Dermis blood vessel endothelial cell (primary cell): ENCODE measurements around the gene NLRP12. TPM values are rescaled to one million over a fixed set of nuclear protein-coding genes. Genes with fewer than 3 reads are reported as not detected.
"Not testable (repeated sequence)": the region's sequence is repeated elsewhere in the genome, so short reads cannot be mapped to it uniquely, and the experiment has no call there.

ENCODE experiments used
- DNase-seq: peaks from one replicate; pipeline ENCODE4 v3.0.0; 2010
- total RNA-seq: library from RNA; depleted of rRNA; stranded (reverse); fragments of >200 nt; gene quantifications from 2 replicates; pipeline ENCODE4 v1.2.3, GENCODE V29; 2014

Gene NLRP12
- total RNA-seq, 1 donor from 2014 or later = 3.4 TPM

DNA sequence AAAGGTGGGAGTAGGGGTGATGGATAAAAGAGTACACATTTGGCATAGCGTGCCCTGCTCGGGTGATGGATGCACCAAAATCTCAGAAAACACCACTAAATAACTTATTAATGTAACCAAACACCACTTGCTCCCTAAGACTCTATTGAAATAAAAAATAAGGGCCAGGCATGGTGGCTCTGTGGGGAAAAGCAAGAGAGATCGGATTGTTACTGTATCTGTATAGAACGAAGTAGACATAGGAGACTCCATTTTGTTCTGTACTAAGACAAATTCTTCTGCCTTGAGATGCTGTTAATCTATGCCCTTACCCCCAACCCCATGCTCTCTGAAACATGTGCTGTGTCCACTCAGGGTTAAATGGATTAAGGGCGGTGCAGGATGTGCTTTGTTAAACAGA lies 14.3 kb upstream of the NLRP12 start:
- not testable (repeated sequence) for DNase-seq

DNA sequence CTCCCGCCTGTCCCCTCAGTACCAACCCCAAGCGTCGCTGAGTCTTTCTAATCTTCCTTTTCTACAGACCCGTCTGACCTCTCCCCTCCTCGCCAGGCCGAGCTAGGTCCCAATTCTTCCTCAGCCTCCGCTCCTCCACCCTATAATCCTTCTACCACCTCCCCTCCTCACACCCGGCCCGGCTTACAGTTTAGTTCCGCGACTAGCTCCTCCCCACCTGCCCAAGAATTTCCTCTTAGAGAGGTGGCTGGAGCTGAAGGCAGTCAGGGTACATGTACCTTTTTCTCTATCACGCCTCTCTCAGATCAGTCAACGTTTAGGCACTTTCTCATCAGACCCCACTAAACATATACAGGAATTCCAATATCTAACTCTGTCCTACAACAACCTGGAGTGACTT lies 8.7 kb upstream of the NLRP12 start:
- not testable (repeated sequence) for DNase-seq

DNA sequence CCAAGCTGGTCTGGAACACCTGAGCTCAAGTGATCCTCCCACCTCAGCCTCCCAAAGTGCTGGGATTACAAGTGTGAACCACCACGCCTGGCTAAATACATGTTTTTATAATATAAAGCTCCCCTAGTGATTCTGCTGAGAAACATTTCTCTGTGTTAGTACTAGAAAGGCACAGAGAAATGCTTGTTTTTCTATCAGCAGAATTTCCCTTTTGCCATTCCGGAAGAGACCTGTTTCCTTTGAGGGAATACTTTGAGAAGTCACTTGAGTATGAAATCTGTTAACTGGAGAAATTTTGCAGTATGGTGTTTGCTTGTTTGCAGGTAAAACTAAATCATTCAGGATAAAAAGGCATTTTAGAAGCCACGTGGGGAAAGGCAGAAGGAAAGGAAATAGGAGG lies 4.4 kb upstream of the NLRP12 start:
- DNase-seq = peak; percentile 65

DNA sequence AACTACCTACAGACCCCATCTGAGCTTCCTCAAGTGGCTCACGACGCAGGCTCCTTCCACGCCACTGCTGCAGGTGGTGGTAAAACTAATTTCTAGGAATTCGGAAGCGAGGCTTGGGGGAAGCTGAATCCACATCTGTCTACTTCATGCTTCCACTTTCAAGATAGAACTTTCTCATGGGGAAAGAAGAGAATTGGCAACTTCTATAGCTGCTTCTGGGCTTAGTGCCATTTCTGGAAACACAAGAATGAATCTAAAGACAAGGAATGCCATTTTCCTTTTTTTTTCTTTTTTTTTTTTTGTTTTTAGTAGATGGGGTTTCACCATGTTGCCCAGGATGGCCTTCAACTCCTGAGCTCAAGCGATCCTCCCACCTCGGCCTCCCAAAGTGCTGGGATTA lies 2.8 kb upstream of the NLRP12 start:
- no peak for DNase-seq

DNA sequence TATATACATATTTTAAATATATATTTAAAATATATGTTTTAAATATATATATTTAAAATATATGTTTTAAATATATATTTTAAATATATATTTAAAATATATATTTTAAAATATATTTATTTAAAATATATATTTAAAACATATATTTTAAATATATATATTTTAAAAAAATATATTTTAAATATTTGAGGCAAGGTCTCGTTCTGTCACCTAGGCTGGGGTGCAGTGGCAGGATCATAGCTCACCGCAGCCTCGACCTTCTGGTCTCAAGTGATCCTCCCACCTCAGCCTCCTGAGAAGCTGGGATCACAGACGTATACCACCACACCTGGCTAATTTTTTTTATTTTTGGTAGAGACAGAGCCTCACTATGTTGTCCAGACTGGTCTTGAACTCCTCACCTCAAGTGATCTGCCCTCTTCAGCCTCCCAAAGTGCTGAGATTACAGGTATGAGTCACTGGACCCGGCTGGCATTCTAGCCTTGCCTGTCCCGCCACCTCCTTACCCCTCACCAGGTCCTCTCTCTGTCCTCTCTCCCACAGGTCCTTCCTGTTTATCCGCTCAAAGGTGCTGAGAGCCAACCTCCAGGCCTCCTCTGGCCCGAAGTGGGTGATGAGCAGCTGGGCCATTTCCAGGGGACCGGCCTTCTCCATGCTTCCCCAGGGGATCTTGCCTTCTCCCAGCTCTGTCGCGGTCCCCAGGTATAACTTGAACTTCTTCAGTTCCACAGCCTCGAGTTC lies 564 bp downstream of the NLRP12 start:
- DNase-seq = no peak

DNA sequence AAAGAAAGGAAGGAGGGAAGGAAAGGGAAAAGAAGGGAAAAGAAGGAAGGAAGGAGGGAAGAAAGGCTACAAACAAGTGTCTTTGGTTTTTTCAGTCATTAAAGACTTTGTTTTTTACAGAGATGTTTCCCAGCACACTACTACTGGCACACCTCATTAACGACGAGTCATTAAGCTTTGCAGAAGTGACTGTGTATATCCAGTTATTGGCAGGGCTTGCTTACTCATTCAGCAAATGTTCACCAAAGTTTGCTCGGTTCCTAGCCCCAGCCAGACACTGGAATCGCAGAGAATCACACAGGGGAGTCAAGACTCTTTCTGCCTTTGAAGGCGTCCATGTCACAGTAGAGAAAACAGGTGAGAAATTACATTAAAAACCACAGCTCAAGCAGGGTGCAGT lies 4.3 kb downstream of the NLRP12 start:
- DNase-seq = no peak

DNA sequence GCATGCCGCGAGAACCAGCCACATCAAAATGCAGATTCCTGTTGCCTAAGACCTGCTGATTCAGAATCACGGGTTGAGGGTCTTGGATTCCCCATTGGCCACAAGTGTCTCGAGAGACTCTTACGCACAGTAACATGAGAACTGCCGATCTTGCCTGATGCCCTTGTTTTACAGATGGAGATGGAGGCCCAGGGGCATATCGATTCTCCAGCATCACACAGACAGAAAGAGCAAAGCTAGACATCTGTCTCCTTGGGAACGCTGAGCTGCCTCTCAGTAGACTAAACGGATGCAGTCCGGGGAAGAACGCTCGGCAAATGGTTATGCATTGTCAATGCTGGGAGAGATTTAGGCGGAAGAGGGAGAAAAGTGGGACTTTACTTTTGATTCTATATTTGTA lies 5.4 kb downstream of the NLRP12 start:
- DNase-seq = no peak

DNA sequence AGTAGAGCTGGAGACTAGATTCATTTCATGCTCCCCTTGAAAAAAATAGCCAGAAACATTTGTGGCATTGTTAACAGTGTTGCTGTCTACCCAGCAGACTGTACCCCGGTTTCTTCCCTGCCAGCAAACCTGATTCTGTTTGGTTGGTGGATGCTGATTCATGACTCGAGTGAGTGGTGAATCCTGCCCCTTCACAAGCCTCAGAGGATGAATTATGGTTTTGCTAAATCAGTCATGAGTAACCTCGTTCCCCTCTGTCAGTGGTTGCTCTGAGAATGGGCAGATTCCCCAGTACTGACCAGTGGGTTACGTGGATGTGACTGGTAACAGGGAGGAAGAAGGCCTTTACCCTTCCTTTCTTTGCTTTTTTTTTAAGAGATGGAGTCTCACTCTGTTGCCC lies 10.1 kb downstream of the NLRP12 start:
- no peak for DNase-seq

DNA sequence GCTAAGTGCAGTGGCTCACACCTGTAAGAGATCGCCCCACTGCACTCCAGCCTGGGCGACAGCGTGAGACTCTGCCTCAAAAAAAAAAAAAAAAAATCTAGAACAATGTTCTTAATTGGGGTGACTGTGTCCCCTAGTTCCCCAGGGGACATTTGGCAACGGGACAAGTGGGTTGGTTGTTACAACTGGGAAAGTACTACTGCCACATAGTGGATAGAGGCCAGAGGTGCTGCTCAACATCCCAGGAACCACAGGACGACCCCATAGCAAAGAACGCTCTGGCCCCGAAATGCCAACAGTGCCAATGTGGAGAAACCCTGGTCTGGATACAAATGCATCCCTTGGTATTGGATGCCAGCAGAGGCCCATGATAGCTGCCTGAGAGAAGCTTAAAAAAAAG lies 11.8 kb downstream of the NLRP12 start:
- DNase-seq = peak; percentile 21

DNA sequence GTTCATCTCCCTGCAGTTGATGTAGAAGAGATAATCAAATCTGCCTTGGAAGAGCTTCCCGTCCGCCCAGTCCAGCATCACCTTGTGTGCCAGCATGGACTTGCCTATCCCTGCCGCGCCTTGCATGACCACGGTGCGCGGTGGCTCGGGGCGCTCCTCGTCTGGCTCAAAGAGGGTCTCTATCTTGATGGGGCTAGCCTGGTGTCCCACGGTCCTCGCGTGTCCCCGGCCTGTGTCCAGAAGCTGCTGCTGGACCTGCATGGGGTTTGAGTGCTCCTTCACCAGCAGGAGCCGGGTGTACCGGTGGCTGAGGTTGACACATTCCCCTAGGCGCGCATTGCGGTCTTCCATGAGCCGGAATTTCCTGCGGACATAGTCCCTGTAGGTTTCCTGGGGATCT lies 13.2 kb downstream of the NLRP12 start:
- DNase-seq = no peak

DNA sequence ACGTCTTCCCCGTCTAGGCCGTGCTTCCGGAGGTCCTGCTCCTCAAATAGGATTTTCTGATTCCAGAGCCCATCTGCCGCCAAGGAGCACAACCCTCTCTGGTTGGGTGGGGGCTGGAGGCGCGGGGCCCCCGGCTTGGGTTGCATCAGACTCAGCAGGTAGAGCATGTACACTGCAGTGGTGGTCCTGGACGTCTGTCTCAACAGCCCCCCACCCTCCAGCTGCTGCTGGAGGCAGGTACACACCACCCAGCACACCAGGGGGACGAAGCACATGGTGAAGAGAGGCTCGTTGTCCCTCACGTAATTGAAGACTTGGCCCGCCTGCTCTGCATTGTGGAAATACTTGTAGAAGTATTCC lies 13.9 kb downstream of the NLRP12 start:
- DNase-seq = no peak

DNA sequence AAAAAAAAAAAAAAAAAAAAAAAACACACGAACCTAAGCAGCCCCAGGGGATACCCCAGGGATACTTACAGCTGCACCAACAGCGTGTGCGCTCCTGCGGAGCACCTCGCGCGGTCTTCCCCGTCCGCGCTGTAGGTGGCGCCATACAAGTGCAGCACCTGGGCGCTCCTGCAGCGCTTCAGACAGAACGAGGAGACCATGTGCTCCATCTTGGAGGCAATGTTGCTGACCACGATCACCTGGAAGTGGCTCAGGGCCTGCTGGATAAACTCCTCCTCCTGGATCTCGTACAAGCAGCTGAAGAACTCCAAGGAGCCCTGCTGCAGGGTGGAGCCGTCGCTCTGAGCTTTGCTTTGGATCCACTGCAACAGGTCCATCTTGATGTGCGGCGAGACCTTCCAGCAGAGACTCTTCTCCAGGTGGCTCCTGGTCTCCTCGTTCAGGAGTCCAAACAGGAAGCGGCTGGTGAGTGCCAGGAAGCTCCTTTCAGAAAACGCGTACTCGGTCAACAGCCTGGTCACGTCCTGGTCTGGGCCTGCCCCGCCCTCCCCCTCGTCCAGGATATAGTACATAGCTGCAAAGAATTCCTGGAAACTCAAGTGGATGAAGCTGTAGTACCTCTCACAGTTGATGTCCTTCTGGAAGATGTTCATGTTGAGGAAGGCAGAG lies 14.5 kb downstream of the NLRP12 start:
- peak; percentile 92 for DNase-seq

DNA sequence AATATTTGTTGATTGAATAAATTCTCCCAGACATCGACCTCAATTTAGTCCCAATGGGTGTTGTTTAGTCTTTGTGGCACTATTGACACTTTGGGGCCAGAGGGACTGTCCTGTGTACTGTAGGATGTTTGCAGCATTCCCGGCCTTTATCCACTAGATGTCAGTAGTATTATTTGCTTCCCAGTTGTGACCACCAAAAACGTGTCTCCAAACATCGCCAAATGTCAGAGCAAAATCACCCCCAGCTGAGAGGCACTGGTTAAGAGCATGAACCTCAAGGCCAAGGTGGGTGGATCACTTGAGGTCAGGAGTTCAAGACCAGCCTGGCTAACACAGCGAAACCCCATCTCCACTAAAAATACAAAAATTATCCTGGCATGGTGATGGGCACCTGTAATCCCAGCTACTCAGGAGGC lies 15.4 kb downstream of the NLRP12 start:
- DNase-seq = peak; percentile 80

DNA sequence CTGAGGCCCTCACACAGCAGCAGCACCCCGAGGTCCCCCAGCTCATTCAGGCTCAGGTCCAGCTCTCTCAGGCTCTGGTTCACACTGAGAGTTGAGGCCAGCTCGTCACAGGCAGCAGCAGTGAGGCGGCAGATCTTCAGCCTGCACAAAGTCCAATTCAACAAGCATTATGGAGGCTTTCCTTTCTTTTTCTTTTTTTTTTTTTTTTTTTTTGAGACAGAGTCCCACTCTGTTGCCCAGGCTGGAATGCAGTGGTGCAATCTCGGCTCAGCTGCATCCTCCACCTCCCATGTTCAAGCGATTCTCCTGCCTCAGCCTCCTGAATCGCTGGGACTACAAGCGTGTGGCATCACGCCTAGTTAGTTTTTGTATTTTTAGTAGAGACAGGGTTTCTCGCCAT lies 22.9 kb downstream of the NLRP12 start:
- DNase-seq = no peak

DNA sequence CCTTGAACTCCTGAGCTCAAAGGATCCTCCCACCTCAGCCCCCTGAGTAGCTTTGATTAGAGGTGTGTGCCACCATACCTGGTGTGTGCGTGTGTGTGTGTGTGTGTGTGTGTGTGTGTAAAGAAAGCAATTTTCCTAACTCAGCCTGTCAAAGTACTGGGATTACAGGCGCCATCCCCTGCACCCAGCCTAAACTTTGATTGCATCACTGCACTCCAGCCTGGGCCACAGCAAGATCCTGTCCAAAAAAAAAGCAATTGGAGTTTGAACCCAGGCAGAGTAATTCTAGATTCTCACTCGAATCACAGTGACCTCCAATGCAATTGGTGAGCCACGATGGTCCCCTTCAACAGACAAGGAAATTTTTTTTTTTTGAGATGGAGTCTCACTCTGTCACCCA lies 29.1 kb downstream of the NLRP12 start:
- no peak for DNase-seq

DNA sequence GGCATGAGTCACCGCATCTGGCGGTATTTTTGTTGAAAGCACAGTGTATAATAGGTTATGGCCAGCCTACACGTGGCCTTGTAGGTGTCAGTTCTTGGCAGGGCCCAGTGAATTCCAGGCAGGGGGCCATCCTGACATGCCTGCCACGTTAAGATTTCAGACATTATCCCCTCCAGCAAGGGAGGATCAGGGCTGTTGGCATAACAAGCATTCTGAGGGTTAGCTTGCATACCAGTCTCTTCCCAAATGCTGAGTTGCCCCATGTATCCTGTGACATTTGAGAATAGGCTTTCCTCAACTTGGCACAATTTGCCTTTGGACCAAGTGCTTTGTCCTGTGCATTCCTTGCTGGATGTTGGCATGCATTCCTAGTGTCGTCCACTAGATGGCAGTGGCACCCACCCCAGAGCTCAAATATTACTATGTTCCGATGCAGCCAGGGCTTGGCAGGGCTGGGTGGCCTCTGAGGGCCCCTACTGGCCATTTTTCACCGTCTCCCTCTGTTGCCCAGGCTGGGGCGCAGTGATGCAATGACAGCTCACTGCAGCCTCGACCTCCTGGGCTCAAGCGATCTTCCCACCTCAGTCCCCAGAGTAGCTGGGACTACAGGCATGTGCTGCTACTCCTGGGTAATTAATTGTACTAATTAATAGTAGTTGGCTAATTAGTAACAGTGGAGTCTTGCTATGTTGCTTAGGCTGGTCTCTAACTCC lies 31.2 kb downstream of the NLRP12 start:
- peak; percentile 93 for DNase-seq

DNA sequence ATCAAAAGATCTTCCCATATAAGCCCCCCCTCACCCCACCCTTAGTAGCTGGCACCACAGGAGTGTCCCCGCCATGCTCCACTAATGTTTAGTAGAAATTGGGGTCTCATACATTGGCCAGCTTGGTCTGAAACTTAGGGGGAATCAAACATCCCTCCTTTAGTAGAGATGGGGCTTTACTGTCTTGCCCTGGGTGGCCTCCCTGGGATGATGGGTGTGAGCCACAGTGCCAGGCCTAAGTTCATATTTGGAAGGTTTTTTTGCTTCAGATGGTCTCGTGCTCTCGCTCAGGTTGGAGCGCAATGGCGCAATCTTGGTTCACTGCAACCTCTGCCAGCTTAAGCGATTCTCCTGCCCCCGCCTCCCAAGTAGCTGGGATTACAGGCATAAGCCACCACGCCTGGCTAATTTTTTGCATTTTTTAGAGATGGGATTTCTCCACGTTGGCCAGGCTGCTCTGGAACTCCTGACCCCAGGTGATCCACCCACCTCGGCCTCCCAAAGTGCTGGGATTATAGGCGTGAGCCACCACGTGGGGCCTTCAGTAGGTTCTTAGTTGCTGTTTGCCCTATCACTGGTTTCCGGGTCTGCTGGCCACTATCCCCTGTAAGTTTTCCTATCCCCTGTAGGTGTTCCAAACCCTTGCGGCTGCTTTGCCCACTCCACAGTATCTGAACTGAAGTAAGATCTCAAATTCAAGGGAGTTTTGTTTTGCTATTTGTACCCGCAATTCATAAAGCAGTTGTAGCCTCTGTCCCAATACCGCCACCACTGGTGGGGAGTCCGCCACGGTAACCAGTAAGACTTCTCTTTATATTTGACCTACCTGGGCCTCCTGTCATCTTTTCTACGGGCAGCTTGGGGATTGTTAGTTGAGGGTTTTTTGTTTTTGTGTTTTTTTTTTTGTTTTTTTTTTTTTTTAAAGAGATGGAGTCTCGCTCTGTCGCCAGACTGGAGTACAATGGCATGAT lies 34.1 kb downstream of the NLRP12 start:
- no peak for DNase-seq

DNA sequence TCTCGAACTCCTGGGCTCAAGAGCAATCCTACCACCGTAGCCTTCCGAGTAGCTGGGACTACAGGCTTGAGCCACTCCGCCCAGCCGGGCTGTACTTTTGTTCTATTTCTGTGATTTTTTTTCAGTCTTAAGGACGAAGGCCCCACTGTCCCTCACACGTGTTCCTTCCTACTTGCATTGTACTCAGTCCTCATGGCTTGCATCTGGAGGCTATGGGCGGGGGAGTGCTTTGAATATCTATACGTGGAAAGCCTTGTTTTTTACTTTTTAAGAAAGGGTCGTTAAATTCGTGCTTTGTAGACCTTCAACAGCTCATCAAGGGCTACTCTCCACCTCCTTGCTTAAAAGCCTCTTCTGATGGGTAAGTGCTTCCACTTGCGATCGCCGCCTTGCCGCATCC lies 36.8 kb downstream of the NLRP12 start:
- no peak for DNase-seq

DNA sequence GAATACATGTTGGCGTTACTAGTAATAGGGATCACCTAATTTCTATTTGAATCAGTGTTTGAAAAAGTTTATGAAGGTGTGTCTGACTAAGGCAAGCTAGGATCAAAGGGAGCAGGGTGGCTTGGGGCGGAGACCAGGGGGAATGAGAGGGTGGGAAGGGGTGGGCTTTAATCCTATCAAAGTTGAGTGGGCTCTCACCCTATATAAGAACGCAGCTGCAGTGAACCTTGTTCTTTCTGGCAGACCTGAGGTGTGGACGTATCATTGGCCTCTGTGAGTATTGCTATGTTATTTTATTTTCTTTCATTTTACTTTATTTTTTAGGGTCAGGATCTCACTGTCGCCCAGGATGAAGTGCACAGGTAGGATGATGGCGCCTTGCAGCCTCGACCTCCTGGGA lies 37.4 kb downstream of the NLRP12 start:
- no peak for DNase-seq

DNA sequence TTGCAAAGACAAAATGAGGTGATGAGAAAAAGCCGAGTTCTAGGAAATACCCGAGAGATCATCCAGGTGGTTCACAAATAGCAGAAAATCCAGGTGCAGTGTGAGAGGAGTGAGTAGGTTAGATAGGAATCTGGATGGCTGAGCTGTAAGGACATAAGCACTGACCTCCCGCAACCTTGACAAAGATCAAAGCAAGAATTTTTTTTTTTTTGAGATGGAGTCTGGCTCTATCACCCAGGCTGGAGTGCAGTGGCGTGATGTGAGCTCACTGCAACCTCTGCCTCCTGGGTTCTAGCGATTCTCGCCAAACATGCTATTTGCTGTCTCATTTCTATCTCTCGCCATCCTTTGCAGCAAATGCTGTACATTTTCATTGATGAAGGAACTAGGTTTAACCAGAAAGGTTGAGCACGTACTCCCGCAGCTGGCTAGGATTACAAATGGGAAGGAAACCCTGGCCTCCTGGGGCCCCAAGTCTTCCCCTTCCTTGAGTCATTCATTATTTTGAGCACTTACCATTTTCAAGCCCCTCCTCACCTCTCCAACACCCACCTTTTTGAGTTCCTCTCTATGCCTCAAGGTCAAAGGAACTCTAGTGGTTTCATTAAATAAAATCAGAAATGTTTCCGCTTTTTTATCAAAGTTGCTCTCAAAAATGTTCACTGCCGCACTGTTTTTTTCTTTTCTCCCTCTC lies 38.8 kb downstream of the NLRP12 start:
- DNase-seq = peak; percentile 8

DNA sequence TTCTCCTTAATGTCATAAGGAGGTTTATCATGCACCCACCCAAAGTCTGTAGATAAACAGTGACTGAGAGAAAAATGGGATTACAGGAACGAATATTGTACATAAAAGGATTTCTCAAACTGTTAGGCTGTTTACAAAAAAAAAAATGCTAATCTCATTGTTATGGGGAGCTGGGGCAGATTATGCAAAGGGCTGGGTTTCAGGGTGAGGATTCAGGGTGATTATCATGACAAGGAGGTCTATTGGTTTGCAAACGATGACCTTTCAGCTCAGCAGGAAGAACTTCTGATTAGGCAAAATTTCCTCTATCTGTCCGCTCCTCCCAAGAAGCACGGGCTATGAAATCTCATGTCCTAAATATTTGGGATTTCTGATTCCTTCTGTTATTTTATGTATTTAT lies 41.4 kb downstream of the NLRP12 start:
- DNase-seq = no peak

DNA sequence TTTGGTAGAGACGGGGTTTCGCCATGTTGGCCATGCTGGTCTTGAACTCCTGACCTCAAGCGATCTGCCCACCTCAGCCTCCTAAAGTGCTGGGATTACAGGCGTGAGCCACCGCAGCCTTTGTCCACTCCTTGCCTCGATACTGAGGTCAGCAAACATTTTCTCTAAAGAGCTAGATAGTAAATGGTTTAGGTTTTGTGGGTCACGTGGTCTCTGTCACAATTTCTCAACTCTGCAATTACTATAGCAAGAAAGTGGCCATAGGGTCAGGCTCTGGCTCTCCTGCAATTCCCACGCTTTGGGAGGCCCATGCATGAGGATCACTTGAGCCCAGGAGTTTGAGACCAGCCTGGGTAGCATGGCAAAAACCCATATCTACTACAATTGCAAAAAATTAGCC lies 42.8 kb downstream of the NLRP12 start:
- not testable (repeated sequence) for DNase-seq
